ENCODE results near the gene SRI. TPM values are rescaled to one million over a fixed set of nuclear protein-coding genes. Genes with fewer than 3 reads are reported as not detected.

The SRI gene
- total RNA-seq, 1 donor from 2014 or later, result 140 TPM

GRCh38 chr7:88201305-88201704 is 18.5 kb downstream of the SRI start:
- no peaks in the 10 kb centered on the region for H3K27me3 ChIP-seq (ENCODE audit: low read depth)
- intact Hi-C loops (cut with DNase I), result no loop called here
- H3K27ac ChIP-seq, result no peak overlapping the region
- H3K4me1 ChIP-seq, result no peaks in the 10 kb centered on the region
- no peak for DNase-seq
- H3K9me3 ChIP-seq, result no peaks in the 10 kb centered on the region
- no peak overlapping the region for H3K4me3 ChIP-seq
- TF ChIP-seq, protein P1, sequence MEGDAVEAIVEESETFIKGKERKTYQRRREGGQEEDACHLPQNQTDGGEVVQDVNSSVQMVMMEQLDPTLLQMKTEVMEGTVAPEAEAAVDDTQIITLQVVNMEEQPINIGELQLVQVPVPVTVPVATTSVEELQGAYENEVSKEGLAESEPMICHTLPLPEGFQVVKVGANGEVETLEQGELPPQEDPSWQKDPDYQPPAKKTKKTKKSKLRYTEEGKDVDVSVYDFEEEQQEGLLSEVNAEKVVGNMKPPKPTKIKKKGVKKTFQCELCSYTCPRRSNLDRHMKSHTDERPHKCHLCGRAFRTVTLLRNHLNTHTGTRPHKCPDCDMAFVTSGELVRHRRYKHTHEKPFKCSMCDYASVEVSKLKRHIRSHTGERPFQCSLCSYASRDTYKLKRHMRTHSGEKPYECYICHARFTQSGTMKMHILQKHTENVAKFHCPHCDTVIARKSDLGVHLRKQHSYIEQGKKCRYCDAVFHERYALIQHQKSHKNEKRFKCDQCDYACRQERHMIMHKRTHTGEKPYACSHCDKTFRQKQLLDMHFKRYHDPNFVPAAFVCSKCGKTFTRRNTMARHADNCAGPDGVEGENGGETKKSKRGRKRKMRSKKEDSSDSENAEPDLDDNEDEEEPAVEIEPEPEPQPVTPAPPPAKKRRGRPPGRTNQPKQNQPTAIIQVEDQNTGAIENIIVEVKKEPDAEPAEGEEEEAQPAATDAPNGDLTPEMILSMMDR (IDR thresholded peaks at IDR 0.05), result no peak
- H3K36me3 ChIP-seq, result peaks cover 52% of the 10 kb centered on the region
- no peak for ATAC-seq

- intact Hi-C loops (cut with DNase I), result no loop called here
- TF ChIP-seq, protein P1 (IDR thresholded peaks at IDR 0.05), result no peak
- H3K4me1 ChIP-seq, result no peaks in the 10 kb centered on the region
- H3K27me3 ChIP-seq (ENCODE audit: low read depth), result no peaks in the 10 kb centered on the region
- H3K36me3 ChIP-seq, result peaks cover 47% of the 10 kb centered on the region
- no peaks in the 10 kb centered on the region for H3K9me3 ChIP-seq
- DNase-seq (no peak), ATAC-seq (no peak)
- H3K27ac ChIP-seq, result no peak overlapping the region
- H3K4me3 ChIP-seq, result no peak overlapping the region
Observed at GRCh38 chr7:88200789-88201188, 19.0 kb downstream of the SRI start.

GRCh38 chr7:88200261-88200660 is 19.6 kb downstream of the SRI start:
- no peak overlapping the region for H3K4me3 ChIP-seq
- H3K4me1 ChIP-seq, result no peaks in the 10 kb centered on the region
- intact Hi-C loops (cut with DNase I), result no loop called here
- TF ChIP-seq, protein P1 (IDR thresholded peaks at IDR 0.05), result no peak
- H3K9me3 ChIP-seq, result no peaks in the 10 kb centered on the region
- ATAC-seq (no peak), DNase-seq (no peak)
- H3K36me3 ChIP-seq, result peaks cover 41% of the 10 kb centered on the region
- no peak overlapping the region for H3K27ac ChIP-seq
- no peaks in the 10 kb centered on the region for H3K27me3 ChIP-seq (ENCODE audit: low read depth)

DNA sequence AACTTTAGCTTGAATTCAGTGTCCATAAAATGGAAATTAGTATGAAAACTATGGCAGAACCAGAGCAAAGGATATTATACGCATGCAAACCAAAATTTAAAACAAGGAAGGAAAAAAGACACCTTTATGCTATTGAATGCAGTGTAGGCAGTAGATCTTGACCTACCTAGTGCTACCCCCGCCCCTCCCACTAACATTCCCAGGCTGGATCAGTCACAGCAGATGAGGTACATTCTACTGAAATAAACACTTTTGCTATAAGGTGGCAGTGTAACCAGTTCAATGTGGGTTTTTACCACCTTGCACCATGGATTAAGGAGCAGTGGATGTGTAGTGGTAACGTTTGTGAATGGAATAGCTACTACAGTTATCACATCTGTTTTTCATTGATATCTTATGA is 27.9 kb downstream of the SRI start:
- ATAC-seq (no peak), DNase-seq (no peak)
- H3K9me3 ChIP-seq, result no peaks in the 10 kb centered on the region
- intact Hi-C loops (cut with DNase I), result no loop called here
- no peaks in the 10 kb centered on the region for H3K36me3 ChIP-seq
- no peak overlapping the region for H3K4me3 ChIP-seq
- no peaks in the 10 kb centered on the region for H3K4me1 ChIP-seq
- H3K27me3 ChIP-seq (ENCODE audit: low read depth), result no peaks in the 10 kb centered on the region
- TF ChIP-seq, protein P1 (IDR thresholded peaks at IDR 0.05), result no peak
- no peak overlapping the region for H3K27ac ChIP-seq

GRCh38 chr7:88185650-88186049 is 34.2 kb downstream of the SRI start:
- TF ChIP-seq, protein P1 (IDR thresholded peaks at IDR 0.05), result no peak
- DNase-seq (no peak), ATAC-seq (no peak)
- H3K4me3 ChIP-seq, result no peak overlapping the region
- intact Hi-C loops (cut with DNase I), result no loop called here
- no peaks in the 10 kb centered on the region for H3K27me3 ChIP-seq (ENCODE audit: low read depth)
- no peak overlapping the region for H3K27ac ChIP-seq
- H3K36me3 ChIP-seq, result no peaks in the 10 kb centered on the region
- H3K9me3 ChIP-seq, result no peaks in the 10 kb centered on the region
- H3K4me1 ChIP-seq, result no peaks in the 10 kb centered on the region

- no peaks in the 10 kb centered on the region for H3K36me3 ChIP-seq
- DNase-seq, result no peak
- H3K4me3 ChIP-seq, result no peak overlapping the region
- TF ChIP-seq, protein P1 (IDR thresholded peaks at IDR 0.05), result no peak
- no peaks in the 10 kb centered on the region for H3K9me3 ChIP-seq
- intact Hi-C loops (cut with DNase I), result no loop called here
- no peaks in the 10 kb centered on the region for H3K4me1 ChIP-seq
- no peak for ATAC-seq
- no peaks in the 10 kb centered on the region for H3K27me3 ChIP-seq (ENCODE audit: low read depth)
- H3K27ac ChIP-seq, result no peak overlapping the region
Observed at GRCh38 chr7:88184848-88185304, 35.0 kb downstream of the SRI start.

Measured in lower lobe of right lung (tissue), 2 donors.